Liver (tissue), 9 donors: Measurements from ENCODE around the gene ISG15. TPM values are rescaled to one million over a fixed set of nuclear protein-coding genes. Genes with fewer than 3 reads are reported as not detected.

ENCODE experiments used
- DNase-seq: peaks from one replicate; pipeline ENCODE4 v3.0.0-alpha.2; 2017; ENCODE audit warnings: low spot score
- H3K27ac ChIP-seq, 2 donors: one replicate each; pipeline ENCODE4 v1.7.0; 2013; ENCODE audit warnings: inconsistent platforms in 2 of 2, low read length in 2 of 2, control low read depth in 1 of 2, low read depth in 1 of 2, mild to moderate bottlenecking in 1 of 2
- H3K27me3 ChIP-seq, 4 donors: one replicate each; pipeline versions ENCODE4 v1.6.1 to v1.7.0; 2013; ENCODE audit warnings: low read length in 3 of 4, inconsistent platforms in 1 of 4, mild to moderate bottlenecking in 1 of 4, moderate library complexity in 1 of 4; ENCODE audit not compliant: control insufficient read depth in 4 of 4, insufficient read depth in 4 of 4
- H3K36me3 ChIP-seq, 4 donors: one replicate each; pipeline versions ENCODE4 v1.6.1 to v1.7.0; 2013; ENCODE audit warnings: low read length in 3 of 4, mild to moderate bottlenecking in 3 of 4, low read depth in 1 of 4, moderate library complexity in 1 of 4; ENCODE audit not compliant: control insufficient read depth in 4 of 4, insufficient read depth in 3 of 4
- H3K4me1 ChIP-seq, 4 donors: one replicate each; pipeline versions ENCODE4 v1.6.1 to v1.7.0; 2013; ENCODE audit warnings: low read length in 3 of 4, mild to moderate bottlenecking in 3 of 4, moderate library complexity in 1 of 4; ENCODE audit not compliant: control insufficient read depth in 4 of 4, insufficient read depth in 4 of 4
- H3K4me3 ChIP-seq, 3 donors: one replicate each; pipeline versions ENCODE4 v1.6.1 to v1.7.0; 2013; ENCODE audit warnings: low read length in 3 of 3, control low read depth in 1 of 3, low read depth in 1 of 3, mild to moderate bottlenecking in 1 of 3
- H3K9ac ChIP-seq, 2 donors: one replicate each; pipeline ENCODE4 v1.7.0; 2013; ENCODE audit warnings: low read length in 2 of 2, mild to moderate bottlenecking in 2 of 2, moderate library complexity in 2 of 2, control low read depth in 1 of 2, low read depth in 1 of 2
- H3K9me3 ChIP-seq, 4 donors: one replicate each; pipeline versions ENCODE4 v1.6.1 to v1.7.0; 2013; ENCODE audit warnings: low read length in 3 of 4; ENCODE audit not compliant: control insufficient read depth in 4 of 4
- EGR1 ChIP-seq, 2 donors: IDR thresholded peaks; 2 replicates each; pipeline ENCODE4 v1.6.1; 2016 to 2018; ENCODE audit warnings: antibody characterized with exemption in 2 of 2, low read depth in 2 of 2
- FOXA1 ChIP-seq: IDR thresholded peaks from 2 replicates; pipeline ENCODE4 v1.6.1; 2016; ENCODE audit warnings: antibody characterized with exemption
- FOXA2 ChIP-seq: IDR thresholded peaks from 2 replicates; pipeline ENCODE4 v1.6.1; 2016; ENCODE audit warnings: antibody characterized with exemption
- GABPA ChIP-seq, 2 donors: IDR thresholded peaks in 1 of 2; conservative IDR thresholded peaks in 1 of 2; 2 replicates each; pipeline ENCODE4 v1.6.1; 2016; ENCODE audit warnings: antibody characterized with exemption in 2 of 2, mild to moderate bottlenecking in 1 of 2, moderate library complexity in 1 of 2
- HNF4A ChIP-seq, 2 donors: conservative IDR thresholded peaks; 2 replicates each; pipeline ENCODE4 v1.6.1; 2016; ENCODE audit warnings: antibody characterized with exemption in 2 of 2, mild to moderate bottlenecking in 2 of 2
- HNF4G ChIP-seq: IDR thresholded peaks from 2 replicates; pipeline ENCODE4 v1.6.1; 2016; ENCODE audit warnings: antibody characterized with exemption
- JUND ChIP-seq, 2 donors: IDR thresholded peaks; 2 replicates each; pipeline ENCODE4 v1.6.1; 2016; ENCODE audit warnings: antibody characterized with exemption in 2 of 2
- NR2F2 ChIP-seq: IDR thresholded peaks from 2 replicates; pipeline ENCODE4 v1.6.1; 2016; ENCODE audit warnings: antibody characterized with exemption
- RAD21 ChIP-seq, 2 donors: IDR thresholded peaks; 2 replicates each; pipeline ENCODE4 v1.6.1; 2016; ENCODE audit warnings: antibody characterized with exemption in 2 of 2, mild to moderate bottlenecking in 2 of 2
- RXRA ChIP-seq, 2 donors: IDR thresholded peaks; 2 replicates each; pipeline ENCODE4 v1.6.1; 2017 to 2018; ENCODE audit warnings: antibody characterized with exemption in 2 of 2, mild to moderate bottlenecking in 1 of 2
- TAF1 ChIP-seq: conservative IDR thresholded peaks from 2 replicates; pipeline ENCODE4 v1.6.1; 2016; ENCODE audit warnings: antibody characterized with exemption, mild to moderate bottlenecking
- YY1 ChIP-seq: IDR thresholded peaks from 2 replicates; pipeline ENCODE4 v1.6.1; 2016; ENCODE audit warnings: antibody characterized with exemption, mild to moderate bottlenecking
- WGBS: extraction: QIAGEN DNeasy Blood & Tissue Kit; methylation state at CpG from one replicate; pipeline ENCODE4 v1.1.7; 2013; 5-methylcytosine and 5-hydroxymethylcytosine counted together
- polyA plus RNA-seq, 2 donors: library from polyadenylated mRNA; stranded (reverse) in 1 of 2; unstranded in 1 of 2; fragments of 200-250 nt in 1 of 2; fragments of >200 nt in 1 of 2; fragmentation: Nextera tagmentation in 1 of 2; extraction: Ambion mirVana in 1 of 2; gene quantifications; one replicate each; pipeline versions ENCODE4 v1.2.1 to v1.2.3, GENCODE V29; 2013 to 2015
- total RNA-seq, 2 donors: library from RNA; depleted of rRNA; stranded (reverse); fragments of >200 nt; gene quantifications; one replicate each; pipeline ENCODE4 v1.2.3, GENCODE V29; 2014
- TF ChIP-seq, protein P1 (sequence below): IDR thresholded peaks from 2 replicates; pipeline ENCODE4 v1.6.1; 2016; ENCODE audit warnings: antibody characterized with exemption, mild to moderate bottlenecking
- TF ChIP-seq, protein P2 (sequence below): IDR thresholded peaks from 2 replicates; pipeline ENCODE4 v1.6.1; 2016; ENCODE audit warnings: antibody characterized with exemption
- TF ChIP-seq, protein P3 (sequence below): IDR thresholded peaks from 2 replicates; pipeline ENCODE4 v1.6.1; 2016; ENCODE audit warnings: antibody characterized with exemption
- TF ChIP-seq, protein P4 (sequence below): IDR thresholded peaks from 2 replicates; pipeline ENCODE4 v1.6.1; 2016; ENCODE audit warnings: antibody characterized with exemption
- TF ChIP-seq, protein P5 (sequence below): fragments of 150-350 bp; IDR thresholded peaks from 2 replicates; pipeline ENCODE4 v1.5.1; 2017; ENCODE audit warnings: improper control_type of control experiment, low read depth, low read length; ENCODE audit not compliant: missing input control
- donor health status: healthy.
- donor health status: healthy.
- donor health status: healthy.
- donor health status: healthy.
- donor health status: healthy.

ISG15 gene
- total and polyA plus RNA-seq, 4 donors, result 9.3 to 89.4 (median 56.5) TPM

DNA sequence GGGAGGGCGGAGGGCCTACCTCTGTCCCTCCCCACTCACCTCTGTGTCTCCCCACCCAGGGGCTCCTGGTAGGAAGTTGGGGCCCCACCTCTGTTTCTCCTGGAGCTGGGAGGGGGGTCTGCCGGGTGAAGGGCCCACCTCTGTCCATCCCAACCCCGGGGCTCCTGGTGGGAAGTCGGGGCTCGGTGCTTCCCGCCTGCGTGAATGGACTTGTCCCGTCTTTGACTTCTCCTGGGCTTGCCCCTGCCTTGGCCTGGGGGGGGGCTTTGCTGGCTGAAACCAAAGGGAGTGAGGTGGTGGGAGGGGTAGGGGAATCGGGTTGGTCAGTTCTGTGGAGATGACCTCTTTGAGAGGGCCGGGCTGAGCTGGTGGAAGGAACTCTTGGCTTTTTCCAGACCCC lies 12.4 kb downstream of the ISG15 start:
- H3K36me3 ChIP-seq, result no peaks in the 10 kb centered on the region
- no peak for DNase-seq
- H3K27me3 ChIP-seq, result no peaks in the 10 kb centered on the region
- H3K9me3 ChIP-seq, result no peaks in the 10 kb centered on the region
- peaks cover 0 to 7% (median 4%) of the 10 kb centered on the region in 4 donors for H3K4me1 ChIP-seq
- WGBS, result 94% methylated on average over 10 of the region's 10 CpGs
- TF ChIP-seq, protein P1, sequence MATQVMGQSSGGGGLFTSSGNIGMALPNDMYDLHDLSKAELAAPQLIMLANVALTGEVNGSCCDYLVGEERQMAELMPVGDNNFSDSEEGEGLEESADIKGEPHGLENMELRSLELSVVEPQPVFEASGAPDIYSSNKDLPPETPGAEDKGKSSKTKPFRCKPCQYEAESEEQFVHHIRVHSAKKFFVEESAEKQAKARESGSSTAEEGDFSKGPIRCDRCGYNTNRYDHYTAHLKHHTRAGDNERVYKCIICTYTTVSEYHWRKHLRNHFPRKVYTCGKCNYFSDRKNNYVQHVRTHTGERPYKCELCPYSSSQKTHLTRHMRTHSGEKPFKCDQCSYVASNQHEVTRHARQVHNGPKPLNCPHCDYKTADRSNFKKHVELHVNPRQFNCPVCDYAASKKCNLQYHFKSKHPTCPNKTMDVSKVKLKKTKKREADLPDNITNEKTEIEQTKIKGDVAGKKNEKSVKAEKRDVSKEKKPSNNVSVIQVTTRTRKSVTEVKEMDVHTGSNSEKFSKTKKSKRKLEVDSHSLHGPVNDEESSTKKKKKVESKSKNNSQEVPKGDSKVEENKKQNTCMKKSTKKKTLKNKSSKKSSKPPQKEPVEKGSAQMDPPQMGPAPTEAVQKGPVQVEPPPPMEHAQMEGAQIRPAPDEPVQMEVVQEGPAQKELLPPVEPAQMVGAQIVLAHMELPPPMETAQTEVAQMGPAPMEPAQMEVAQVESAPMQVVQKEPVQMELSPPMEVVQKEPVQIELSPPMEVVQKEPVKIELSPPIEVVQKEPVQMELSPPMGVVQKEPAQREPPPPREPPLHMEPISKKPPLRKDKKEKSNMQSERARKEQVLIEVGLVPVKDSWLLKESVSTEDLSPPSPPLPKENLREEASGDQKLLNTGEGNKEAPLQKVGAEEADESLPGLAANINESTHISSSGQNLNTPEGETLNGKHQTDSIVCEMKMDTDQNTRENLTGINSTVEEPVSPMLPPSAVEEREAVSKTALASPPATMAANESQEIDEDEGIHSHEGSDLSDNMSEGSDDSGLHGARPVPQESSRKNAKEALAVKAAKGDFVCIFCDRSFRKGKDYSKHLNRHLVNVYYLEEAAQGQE, result no peak
- TF ChIP-seq YY1, result no peak
- H3K9ac ChIP-seq, result no peak overlapping the region
- H3K4me3 ChIP-seq, result no peak overlapping the region
- no peak overlapping the region for H3K27ac ChIP-seq

DNA sequence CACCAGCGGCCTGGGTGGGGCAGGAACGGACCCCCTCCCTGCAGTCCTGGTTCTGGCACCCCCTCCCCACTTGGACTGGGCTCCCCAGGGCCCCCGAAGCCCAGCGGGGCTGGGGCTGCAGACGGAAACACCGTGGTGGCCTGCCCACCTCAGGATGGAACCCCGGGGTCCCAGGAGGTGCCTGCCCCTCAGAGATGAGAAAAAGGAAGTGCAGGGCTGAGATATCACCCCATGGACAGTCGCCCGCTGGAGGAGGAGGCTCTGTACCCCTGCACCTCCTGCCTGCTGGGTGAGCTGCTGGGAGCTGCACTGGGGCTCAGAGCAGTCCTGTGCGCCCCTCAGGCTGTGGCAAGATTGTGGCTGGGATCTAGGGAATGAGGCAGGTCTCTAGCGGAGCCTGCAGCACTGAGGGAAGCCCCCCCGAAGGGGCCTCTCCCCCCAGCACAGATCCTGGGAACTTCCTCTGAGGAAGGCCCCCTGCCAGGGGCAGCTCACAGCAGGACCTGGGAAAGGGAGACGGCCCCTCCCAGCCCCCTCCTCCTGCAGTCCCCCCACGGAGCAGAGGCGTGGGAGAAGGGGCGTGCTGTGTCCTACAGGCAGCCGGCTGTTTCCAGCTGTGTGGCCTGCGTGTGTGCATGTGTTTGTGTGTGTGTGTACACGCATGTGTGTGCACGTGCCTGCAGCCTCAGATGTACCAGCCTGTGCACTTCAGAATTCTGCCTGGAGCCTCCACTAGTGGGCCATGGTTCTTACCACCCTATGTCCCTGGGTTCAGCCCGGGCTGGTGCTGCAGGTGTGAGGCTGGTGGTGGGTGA lies 13.5 kb downstream of the ISG15 start:
- 87% methylated on average over 21 of the region's 21 CpGs for WGBS
- H3K4me1 ChIP-seq, result no peaks in the 10 kb centered on the region

More for the DNA sequence above, 13.5 kb downstream of the ISG15 start:
- no peak for DNase-seq
- no peak overlapping the region for H3K4me3 ChIP-seq
- no peak overlapping the region for H3K27ac ChIP-seq
- no peaks in the 10 kb centered on the region for H3K27me3 ChIP-seq
- no peaks in the 10 kb centered on the region for H3K36me3 ChIP-seq
- no peak overlapping the region for H3K9ac ChIP-seq
- TF ChIP-seq HNF4G (no peak), FOXA2 (no peak), JUND (IDR thresholded peaks at IDR 0.05) (no peak), EGR1 (IDR thresholded peaks at IDR 0.05; ENCODE audit: low read depth in 2 of 2) (no peak), NR2F2 (no peak), GABPA (IDR thresholded peaks at IDR 0.05 in 1 of 2, conservative IDR thresholded peaks at IDR 0.05 in 1 of 2) (no peak), RAD21 (IDR thresholded peaks at IDR 0.05) (no peak), RXRA (IDR thresholded peaks at IDR 0.05) (no peak), TAF1 (no peak), HNF4A (conservative IDR thresholded peaks at IDR 0.05) (no peak), FOXA1 (no peak)
- TF ChIP-seq, protein P1, result no peak
- TF ChIP-seq, protein P2, sequence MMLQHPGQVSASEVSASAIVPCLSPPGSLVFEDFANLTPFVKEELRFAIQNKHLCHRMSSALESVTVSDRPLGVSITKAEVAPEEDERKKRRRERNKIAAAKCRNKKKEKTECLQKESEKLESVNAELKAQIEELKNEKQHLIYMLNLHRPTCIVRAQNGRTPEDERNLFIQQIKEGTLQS, result no peak
- TF ChIP-seq, protein P3, sequence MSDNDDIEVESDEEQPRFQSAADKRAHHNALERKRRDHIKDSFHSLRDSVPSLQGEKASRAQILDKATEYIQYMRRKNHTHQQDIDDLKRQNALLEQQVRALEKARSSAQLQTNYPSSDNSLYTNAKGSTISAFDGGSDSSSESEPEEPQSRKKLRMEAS, result no peak
- TF ChIP-seq, protein P4, sequence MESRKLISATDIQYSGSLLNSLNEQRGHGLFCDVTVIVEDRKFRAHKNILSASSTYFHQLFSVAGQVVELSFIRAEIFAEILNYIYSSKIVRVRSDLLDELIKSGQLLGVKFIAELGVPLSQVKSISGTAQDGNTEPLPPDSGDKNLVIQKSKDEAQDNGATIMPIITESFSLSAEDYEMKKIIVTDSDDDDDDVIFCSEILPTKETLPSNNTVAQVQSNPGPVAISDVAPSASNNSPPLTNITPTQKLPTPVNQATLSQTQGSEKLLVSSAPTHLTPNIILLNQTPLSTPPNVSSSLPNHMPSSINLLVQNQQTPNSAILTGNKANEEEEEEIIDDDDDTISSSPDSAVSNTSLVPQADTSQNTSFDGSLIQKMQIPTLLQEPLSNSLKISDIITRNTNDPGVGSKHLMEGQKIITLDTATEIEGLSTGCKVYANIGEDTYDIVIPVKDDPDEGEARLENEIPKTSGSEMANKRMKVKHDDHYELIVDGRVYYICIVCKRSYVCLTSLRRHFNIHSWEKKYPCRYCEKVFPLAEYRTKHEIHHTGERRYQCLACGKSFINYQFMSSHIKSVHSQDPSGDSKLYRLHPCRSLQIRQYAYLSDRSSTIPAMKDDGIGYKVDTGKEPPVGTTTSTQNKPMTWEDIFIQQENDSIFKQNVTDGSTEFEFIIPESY, result no peak
- TF ChIP-seq, protein P5, sequence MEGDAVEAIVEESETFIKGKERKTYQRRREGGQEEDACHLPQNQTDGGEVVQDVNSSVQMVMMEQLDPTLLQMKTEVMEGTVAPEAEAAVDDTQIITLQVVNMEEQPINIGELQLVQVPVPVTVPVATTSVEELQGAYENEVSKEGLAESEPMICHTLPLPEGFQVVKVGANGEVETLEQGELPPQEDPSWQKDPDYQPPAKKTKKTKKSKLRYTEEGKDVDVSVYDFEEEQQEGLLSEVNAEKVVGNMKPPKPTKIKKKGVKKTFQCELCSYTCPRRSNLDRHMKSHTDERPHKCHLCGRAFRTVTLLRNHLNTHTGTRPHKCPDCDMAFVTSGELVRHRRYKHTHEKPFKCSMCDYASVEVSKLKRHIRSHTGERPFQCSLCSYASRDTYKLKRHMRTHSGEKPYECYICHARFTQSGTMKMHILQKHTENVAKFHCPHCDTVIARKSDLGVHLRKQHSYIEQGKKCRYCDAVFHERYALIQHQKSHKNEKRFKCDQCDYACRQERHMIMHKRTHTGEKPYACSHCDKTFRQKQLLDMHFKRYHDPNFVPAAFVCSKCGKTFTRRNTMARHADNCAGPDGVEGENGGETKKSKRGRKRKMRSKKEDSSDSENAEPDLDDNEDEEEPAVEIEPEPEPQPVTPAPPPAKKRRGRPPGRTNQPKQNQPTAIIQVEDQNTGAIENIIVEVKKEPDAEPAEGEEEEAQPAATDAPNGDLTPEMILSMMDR, result no peak
- no peaks in the 10 kb centered on the region for H3K9me3 ChIP-seq
